ENCODE data around the gene CHMP4B.

The CHMP4B gene

GRCh38 chr20:33822423-33822822, 11.3 kb downstream of the CHMP4B start:
- no peak for DNase-seq

GRCh38 chr20:33822991-33823390, 11.8 kb downstream of the CHMP4B start:
- no peak for DNase-seq

- DNase-seq, result no peak
These were observed 13.7 kb downstream of the CHMP4B start for GRCh38 chr20:33824852-33825251.

- no peak for DNase-seq
These were observed 14.5 kb downstream of the CHMP4B start for GRCh38 chr20:33825340-33826269.

- no peak for DNase-seq
These were observed 15.2 kb downstream of the CHMP4B start for GRCh38 chr20:33826270-33826897.

GRCh38 chr20:33827109-33827508, 16.0 kb downstream of the CHMP4B start:
- no peak for DNase-seq

GRCh38 chr20:33827634-33828325, 16.6 kb downstream of the CHMP4B start:
- DNase-seq, result no peak

GRCh38 chr20:33828326-33828844, 17.2 kb downstream of the CHMP4B start:
- no peak for DNase-seq

- no peak for DNase-seq
These were observed 17.9 kb downstream of the CHMP4B start for GRCh38 chr20:33828967-33829560.

- no peak for DNase-seq
These were observed 18.5 kb downstream of the CHMP4B start for GRCh38 chr20:33829636-33830035.

- DNase-seq, result no peak
These were observed 19.2 kb downstream of the CHMP4B start for GRCh38 chr20:33830371-33830770.

GRCh38 chr20:33832103-33832804, 21.1 kb downstream of the CHMP4B start:
- no peak for DNase-seq

- DNase-seq, result no peak
These were observed 22.2 kb downstream of the CHMP4B start for GRCh38 chr20:33833333-33833732.

GRCh38 chr20:33835615-33836172, 24.5 kb downstream of the CHMP4B start:
- no peak for DNase-seq

- no peak for DNase-seq
These were observed 25.1 kb downstream of the CHMP4B start for GRCh38 chr20:33836277-33836676.

GRCh38 chr20:33837096-33837830, 26.1 kb downstream of the CHMP4B start:
- no peak for DNase-seq

- DNase-seq, result no peak
These were observed 27.1 kb downstream of the CHMP4B start for GRCh38 chr20:33838035-33838864.

GRCh38 chr20:33839591-33839990, 28.4 kb downstream of the CHMP4B start:
- no peak for DNase-seq

GRCh38 chr20:33840160-33840559, 29.0 kb downstream of the CHMP4B start:
- no peak for DNase-seq

- no peak for DNase-seq
These were observed 29.7 kb downstream of the CHMP4B start for GRCh38 chr20:33840759-33841435.
